ENCODE data around the gene SPTBN1. TPM values are rescaled to one million over a fixed set of nuclear protein-coding genes. Genes with fewer than 3 reads are reported as not detected.

Gene SPTBN1
- total RNA-seq, 2 experiments from 2014 or later: 171 to 184 TPM

DNA sequence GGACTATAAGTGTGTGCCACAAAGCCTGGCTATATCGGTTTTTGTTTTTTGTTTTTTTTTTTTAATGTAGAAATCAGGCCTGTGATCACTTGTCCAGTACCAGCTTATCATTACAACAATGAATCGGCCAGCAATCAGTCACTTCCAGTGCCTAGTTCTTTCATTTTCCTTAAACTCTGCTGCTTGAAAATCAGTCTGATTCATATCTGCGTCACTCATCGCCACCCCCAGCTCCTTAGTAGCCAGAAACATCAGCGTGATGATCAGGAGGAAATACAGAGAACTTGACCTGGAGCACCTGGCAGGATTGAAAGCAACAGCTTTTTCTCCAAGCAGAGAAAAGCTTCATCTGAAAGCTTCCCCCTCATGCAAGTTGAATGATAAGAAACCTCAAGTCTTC, 75.4 kb downstream of the SPTBN1 start:
- ChIA-PET POLR2A (no interaction called here), CTCF (interaction anchor here (0.8 to 1.7 kb wide), 2 partner anchors 10 to 29 kb away, joined by 4 to 5 read pairs; no protein-coding TSS in a partner anchor)
- Mint-ChIP-seq H3K4me3 (no peak overlapping the region), H3K27ac (no peak overlapping the region), H3K36me3 (ENCODE audit: low read depth) (no peaks in the 10 kb centered on the region), H3K9me3 (no peaks in the 10 kb centered on the region), H3K27me3 (peaks cover 4% of the 10 kb centered on the region), H3K4me1 (peaks cover 9% of the 10 kb centered on the region)
- DNase-seq: no peak

DNA sequence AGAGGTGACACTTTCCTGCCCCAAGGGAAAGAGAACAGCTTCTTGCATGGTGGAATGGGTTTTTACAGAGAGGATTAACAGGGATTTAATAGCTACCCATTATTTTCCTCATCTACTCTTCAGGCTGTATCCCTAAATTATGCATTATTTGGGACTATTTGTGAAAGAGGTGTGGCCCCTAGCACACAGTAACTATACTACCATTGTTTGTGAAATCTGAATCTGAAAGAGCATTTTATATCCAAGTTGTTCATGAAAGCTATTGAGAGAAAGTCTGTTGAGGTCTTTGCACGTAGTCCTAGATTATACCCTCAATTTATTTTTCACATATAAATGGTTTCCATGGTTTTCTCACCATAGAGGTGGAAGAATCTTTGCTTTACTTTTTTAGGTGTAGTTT, 78.1 kb downstream of the SPTBN1 start:
- no peak overlapping the region for H3K4me3 Mint-ChIP-seq
- POLR2A ChIA-PET: interaction anchor here (0.5 kb wide), 1 partner anchor 28 kb away, joined by 4 read pairs; no protein-coding TSS in a partner anchor
- no peaks in the 10 kb centered on the region for H3K36me3 Mint-ChIP-seq (ENCODE audit: low read depth)
- H3K27me3 Mint-ChIP-seq: peaks cover 9% of the 10 kb centered on the region
- peaks cover 7% of the 10 kb centered on the region for H3K4me1 Mint-ChIP-seq
- no peak overlapping the region for H3K27ac Mint-ChIP-seq
- DNase-seq: no peak
- CTCF ChIA-PET: interaction anchor here (0.8 to 1.3 kb wide), 2 partner anchors 11 to 832 kb away, joined by 3 to 4 read pairs; no protein-coding TSS in a partner anchor
- H3K9me3 Mint-ChIP-seq: peaks cover 2% of the 10 kb centered on the region

DNA sequence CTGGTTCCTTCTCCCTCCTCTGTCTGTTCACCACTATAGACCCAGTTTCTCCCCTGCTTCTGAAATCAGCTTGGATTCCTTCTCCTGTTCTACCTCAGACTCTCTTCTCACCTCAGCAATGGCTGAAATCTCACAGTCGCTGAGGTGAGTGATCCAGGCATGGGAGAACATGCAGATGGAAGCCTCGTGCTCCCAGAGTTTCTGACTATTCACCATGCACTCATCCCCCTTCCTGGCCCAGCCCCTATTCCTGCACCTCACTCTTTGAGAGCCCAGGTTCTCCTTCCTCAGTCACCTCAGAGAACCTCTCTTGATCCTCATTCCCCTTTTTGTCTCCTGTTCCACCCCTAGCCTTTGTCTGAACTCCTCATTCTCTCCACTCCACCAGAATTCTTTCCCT, 78.5 kb downstream of the SPTBN1 start:
- peaks cover 9% of the 10 kb centered on the region for H3K27me3 Mint-ChIP-seq
- H3K4me3 Mint-ChIP-seq: no peak overlapping the region
- peaks cover 2% of the 10 kb centered on the region for H3K9me3 Mint-ChIP-seq
- ChIA-PET CTCF (interaction anchor here (0.8 to 1.3 kb wide), 2 partner anchors 12 to 833 kb away, joined by 3 to 4 read pairs; no protein-coding TSS in a partner anchor), POLR2A (no interaction called here)
- no peak overlapping the region for H3K27ac Mint-ChIP-seq
- no peaks in the 10 kb centered on the region for H3K36me3 Mint-ChIP-seq (ENCODE audit: low read depth)
- DNase-seq: no peak
- peaks cover 4% of the 10 kb centered on the region for H3K4me1 Mint-ChIP-seq

DNA sequence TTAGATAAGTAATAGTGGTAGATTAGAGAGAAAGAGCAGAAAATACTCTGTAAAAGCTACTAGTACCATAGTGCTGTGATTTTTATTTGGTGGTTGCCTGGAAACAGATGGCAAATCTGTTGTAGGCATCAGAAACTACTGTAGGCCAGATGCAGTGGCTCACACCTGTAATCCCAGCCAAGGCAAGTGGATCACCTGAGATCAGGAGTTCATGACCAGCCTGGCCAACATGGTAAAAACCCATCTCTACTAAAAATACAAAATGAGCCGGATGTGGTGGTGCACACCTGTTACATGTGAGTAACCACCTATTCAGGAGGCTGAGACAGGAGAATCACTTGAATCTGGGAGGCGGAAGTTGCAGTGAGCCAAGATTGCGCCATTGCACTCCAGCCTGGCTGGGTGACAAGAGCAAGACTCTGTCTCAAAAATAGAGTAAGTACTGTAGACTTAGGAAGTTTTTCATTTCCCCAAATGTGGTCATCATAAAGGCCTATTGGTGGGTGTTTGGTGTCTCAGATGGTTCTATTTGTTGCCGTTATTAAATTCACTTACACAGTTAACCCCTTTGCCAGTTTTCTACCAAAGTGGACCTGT, 79.6 kb downstream of the SPTBN1 start:
- Mint-ChIP-seq H3K4me3 (no peak overlapping the region), H3K36me3 (ENCODE audit: low read depth) (no peaks in the 10 kb centered on the region), H3K27ac (no peak overlapping the region), H3K4me1 (no peaks in the 10 kb centered on the region), H3K9me3 (peaks cover 2% of the 10 kb centered on the region), H3K27me3 (peaks cover 9% of the 10 kb centered on the region)
- DNase-seq: no peak
- ChIA-PET CTCF (no interaction called here), POLR2A (no interaction called here)

DNA sequence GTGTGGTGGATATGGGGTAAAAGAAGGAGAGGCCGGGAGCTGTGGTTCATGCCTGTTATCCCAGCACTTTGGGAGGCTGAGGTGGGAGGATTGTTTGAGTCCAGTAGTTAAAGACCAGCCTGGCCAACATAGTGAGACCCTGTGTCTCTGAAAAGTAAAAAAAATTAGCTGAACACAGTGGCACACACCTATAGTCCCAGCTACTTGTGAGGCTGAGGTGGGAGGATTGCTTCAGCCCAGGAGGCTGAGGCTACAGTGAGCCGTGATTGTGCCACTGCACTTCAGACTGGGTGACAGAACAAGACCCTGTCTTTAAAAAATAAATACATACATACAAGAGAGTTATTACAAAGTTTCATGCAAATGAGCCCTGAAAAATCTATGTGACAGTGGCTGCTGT, 80.6 kb downstream of the SPTBN1 start:
- peaks cover 9% of the 10 kb centered on the region for H3K27me3 Mint-ChIP-seq
- H3K9me3 Mint-ChIP-seq: peaks cover 2% of the 10 kb centered on the region
- CTCF ChIA-PET: interaction anchor here (1.1 to 1.6 kb wide), 3 partner anchors 13 to 17 kb away, joined by 3 to 4 read pairs (median 3); no protein-coding TSS in a partner anchor
- no peak overlapping the region for H3K4me3 Mint-ChIP-seq
- DNase-seq: no peak
- H3K4me1 Mint-ChIP-seq: no peaks in the 10 kb centered on the region
- POLR2A ChIA-PET: no interaction called here
- H3K27ac Mint-ChIP-seq: no peak overlapping the region
- no peaks in the 10 kb centered on the region for H3K36me3 Mint-ChIP-seq (ENCODE audit: low read depth)

DNA sequence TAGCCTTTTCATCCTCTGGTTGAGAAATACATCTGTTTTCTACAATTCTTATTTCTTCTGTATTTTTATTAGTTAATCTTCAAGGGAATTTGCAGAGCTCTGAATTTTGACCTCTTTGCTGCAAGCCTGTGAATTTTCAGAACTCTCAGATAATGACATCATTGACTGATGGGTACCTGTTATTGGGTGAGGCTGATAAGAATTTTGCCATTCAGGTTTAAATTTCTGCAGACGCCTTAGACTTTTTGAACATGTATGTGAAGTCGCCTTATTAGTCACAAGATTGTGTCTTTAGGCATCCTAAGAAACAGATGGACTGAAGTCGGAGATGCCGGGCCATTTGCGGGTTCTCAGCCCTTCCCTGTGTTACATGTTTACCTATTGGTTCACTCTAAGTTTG, 82.4 kb downstream of the SPTBN1 start:
- no peak for DNase-seq
- Mint-ChIP-seq H3K27me3 (peaks cover 9% of the 10 kb centered on the region), H3K27ac (no peak overlapping the region), H3K4me1 (no peaks in the 10 kb centered on the region), H3K9me3 (peaks cover 2% of the 10 kb centered on the region), H3K36me3 (ENCODE audit: low read depth) (no peaks in the 10 kb centered on the region), H3K4me3 (no peak overlapping the region)
- ChIA-PET CTCF (interaction anchor here (2.0 kb wide), 1 partner anchor 128 kb away, joined by 5 read pairs; no protein-coding TSS in a partner anchor), POLR2A (no interaction called here)

DNA sequence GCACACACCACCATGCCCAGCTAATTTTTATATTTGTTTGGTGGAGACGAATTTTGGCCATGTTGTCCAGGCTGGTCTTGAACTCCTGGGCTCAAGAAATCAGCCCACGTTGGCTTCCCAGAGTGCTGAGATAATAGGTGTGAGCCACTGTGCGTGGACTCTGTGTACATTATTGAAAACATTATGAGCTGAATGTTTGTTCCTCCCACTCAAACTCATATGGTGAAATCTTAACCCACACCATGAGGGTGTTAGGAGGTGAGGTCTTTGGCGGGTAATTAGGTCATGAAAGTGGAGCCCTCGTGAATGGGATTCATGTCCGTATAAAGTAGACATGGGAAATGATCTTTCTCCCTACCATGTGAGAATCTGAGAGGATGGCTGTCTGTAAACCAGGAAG, 83.6 kb downstream of the SPTBN1 start:
- ChIA-PET CTCF (interaction anchor here (2.0 kb wide), 1 partner anchor 126 kb away, joined by 5 read pairs; no protein-coding TSS in a partner anchor), POLR2A (no interaction called here)
- Mint-ChIP-seq H3K9me3 (peaks cover 2% of the 10 kb centered on the region), H3K4me1 (no peaks in the 10 kb centered on the region), H3K27ac (no peak overlapping the region), H3K36me3 (ENCODE audit: low read depth) (no peaks in the 10 kb centered on the region), H3K4me3 (no peak overlapping the region), H3K27me3 (peaks cover 9% of the 10 kb centered on the region)
- DNase-seq: no peak

DNA sequence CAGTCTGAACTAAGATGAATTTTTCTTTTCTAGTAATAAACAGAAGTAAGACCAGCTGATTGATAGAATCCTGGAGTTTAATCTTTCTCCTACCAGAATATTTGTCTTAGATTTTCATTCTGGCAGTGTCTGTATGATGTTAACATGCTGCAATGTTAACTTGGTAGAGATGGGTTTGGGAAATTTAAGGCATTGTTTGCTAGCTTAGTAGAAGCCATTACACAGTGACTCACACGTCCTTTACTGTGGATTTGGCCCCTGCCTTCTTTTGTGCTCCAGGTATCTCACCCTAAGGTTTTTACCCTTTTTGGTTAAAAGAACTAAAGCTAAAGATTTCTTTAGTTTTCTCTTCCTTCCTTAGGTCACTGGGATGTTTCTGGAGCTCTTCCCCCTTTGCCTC, 84.1 kb downstream of the SPTBN1 start:
- Mint-ChIP-seq H3K27me3 (peaks cover 8% of the 10 kb centered on the region), H3K36me3 (ENCODE audit: low read depth) (no peaks in the 10 kb centered on the region), H3K4me3 (no peak overlapping the region), H3K27ac (no peak overlapping the region), H3K4me1 (no peaks in the 10 kb centered on the region), H3K9me3 (peaks cover 5% of the 10 kb centered on the region)
- POLR2A ChIA-PET: no interaction called here
- CTCF ChIA-PET: interaction anchor here (2.0 kb wide), 1 partner anchor 126 kb away, joined by 5 read pairs; no protein-coding TSS in a partner anchor
- no peak for DNase-seq

DNA sequence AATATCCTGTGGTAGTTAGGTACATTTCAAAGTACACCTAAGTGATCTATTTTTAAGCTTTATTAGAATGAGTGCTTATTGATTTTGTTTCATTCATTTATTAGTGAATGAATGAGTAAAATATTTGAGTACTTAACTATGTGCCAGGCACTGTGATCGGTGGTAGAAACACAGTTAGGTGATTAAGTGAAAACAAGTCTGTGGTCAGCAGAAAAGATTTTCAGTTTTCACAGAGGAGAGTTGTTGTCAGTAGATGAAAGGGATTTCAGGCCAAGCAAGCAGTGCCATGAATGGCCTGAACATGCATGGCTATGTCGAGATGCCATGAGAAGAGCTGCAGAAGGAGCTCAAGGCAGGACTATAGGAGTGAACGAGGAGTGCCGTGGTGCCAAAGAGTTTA, 85.9 kb downstream of the SPTBN1 start:
- CTCF ChIA-PET: interaction anchor here (0.8 to 1.6 kb wide), 3 partner anchors 12 to 20 kb away, joined by 3 to 5 read pairs (median 4); no protein-coding TSS in a partner anchor
- peaks cover 10% of the 10 kb centered on the region for H3K9me3 Mint-ChIP-seq

DNA sequence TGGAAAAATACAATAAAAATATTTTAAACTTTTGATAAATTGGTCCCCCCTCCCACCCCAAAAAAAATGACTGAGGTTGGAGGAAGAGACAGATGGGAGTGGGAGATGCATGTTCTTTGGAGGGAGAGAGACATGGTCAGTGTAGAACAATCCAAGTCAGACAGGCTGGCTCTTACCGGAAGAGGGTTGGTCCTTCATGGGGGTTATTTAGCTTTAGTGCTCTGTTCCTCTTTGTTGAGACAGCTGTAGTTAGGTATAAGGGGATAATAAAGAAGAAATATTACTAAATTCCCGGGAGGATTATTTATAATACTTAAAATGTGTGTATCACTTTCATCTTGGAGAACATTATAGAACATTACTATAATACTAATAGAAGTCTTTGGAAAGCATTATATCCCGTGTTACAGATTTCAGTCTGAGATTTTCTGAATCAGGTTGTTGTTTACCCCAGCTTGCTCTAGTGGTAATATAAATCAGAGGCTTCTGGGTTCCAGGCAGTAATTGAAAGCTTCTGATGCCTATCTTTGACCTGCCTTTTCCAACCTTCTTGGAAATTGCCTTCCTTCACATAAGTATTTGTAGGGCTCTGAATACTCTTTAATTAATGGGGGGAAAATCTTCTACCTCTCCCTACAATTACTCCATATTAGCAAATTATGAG, 87.7 kb downstream of the SPTBN1 start:
- ChIA-PET POLR2A (no interaction called here), CTCF (interaction anchor here (0.6 to 1.1 kb wide), 2 partner anchors 131 to 161 kb away, joined by 3 read pairs; no protein-coding TSS in a partner anchor)
- peaks cover 8% of the 10 kb centered on the region for H3K9me3 Mint-ChIP-seq
- no peaks in the 10 kb centered on the region for H3K36me3 Mint-ChIP-seq (ENCODE audit: low read depth)
- H3K27me3 Mint-ChIP-seq: peaks cover 2% of the 10 kb centered on the region
- H3K4me1 Mint-ChIP-seq: peaks cover 12% of the 10 kb centered on the region
- DNase-seq: no peak
- H3K27ac Mint-ChIP-seq: no peak overlapping the region
- no peak overlapping the region for H3K4me3 Mint-ChIP-seq

More for the DNA sequence above, 85.9 kb downstream of the SPTBN1 start:
- no peaks in the 10 kb centered on the region for H3K36me3 Mint-ChIP-seq (ENCODE audit: low read depth)
- peaks cover 11% of the 10 kb centered on the region for H3K4me1 Mint-ChIP-seq
- H3K27ac Mint-ChIP-seq: no peak overlapping the region
- POLR2A ChIA-PET: no interaction called here
- no peak for DNase-seq
- H3K27me3 Mint-ChIP-seq: peaks cover 5% of the 10 kb centered on the region
- no peak overlapping the region for H3K4me3 Mint-ChIP-seq

DNA sequence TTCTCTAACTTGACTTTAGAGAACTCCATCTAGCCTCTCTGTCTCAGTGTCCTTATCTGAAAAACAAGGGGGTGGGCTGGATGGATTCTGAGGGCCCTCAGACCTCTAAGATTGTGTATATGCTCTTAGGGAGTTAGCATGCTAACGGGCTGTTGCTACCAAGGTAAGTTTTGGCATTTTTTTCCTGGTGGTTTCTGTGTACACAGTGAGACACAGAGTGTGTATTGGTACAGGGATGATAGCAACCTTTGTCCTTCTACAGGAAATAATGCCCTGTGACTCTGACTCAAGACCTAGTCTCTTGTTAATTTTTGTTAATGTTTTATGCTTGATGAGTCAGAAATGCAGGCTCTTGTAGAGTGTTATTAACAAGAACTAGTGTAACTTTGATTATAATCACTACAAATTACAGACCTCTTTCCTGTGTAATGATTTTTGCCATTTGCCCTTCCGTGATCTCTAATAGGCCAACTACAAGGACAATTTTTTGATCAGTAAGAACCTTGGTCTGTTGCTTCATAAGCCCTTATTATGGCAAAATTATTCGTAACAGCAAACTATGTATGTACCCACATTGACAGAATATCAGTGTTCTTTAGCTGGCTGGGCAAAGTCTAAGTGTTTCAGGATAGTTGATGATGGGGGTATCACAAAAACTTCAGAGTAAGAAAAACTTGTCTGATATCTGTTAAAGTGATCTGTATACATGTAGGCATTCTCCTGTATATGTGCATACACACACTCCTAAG, 89.7 kb downstream of the SPTBN1 start:
- Mint-ChIP-seq H3K4me1 (peaks cover 12% of the 10 kb centered on the region), H3K36me3 (ENCODE audit: low read depth) (no peaks in the 10 kb centered on the region), H3K4me3 (no peak overlapping the region), H3K27ac (no peak overlapping the region), H3K27me3 (no peaks in the 10 kb centered on the region), H3K9me3 (peaks cover 8% of the 10 kb centered on the region)
- CTCF ChIA-PET: no interaction called here
- DNase-seq: no peak
- POLR2A ChIA-PET: no interaction called here

DNA sequence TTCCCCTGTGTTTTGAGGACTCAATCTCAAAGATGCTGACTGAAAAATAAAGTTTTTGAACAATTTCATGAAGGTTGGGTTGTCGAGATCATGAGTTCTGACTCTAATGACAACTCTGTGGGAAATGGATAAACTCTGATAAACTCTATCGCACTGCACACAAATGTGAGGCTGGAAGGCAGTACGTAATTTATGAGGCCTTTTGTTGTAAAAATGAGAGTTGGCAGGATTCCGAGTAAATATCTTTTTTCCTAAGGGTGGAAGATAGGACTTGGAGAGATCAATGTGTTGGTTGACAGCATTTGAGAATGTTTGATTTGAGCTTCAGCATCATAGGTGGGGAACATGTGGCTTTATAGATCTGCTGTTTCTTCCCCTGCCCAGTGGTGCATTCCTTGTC, 90.4 kb downstream of the SPTBN1 start:
- CTCF ChIA-PET: interaction anchor here (2.9 kb wide), 1 partner anchor 12 kb away, joined by 18 read pairs; no protein-coding TSS in a partner anchor
- no peak for DNase-seq
- POLR2A ChIA-PET: no interaction called here
- Mint-ChIP-seq H3K27ac (no peak overlapping the region), H3K4me3 (no peak overlapping the region), H3K4me1 (peaks cover 12% of the 10 kb centered on the region), H3K27me3 (no peaks in the 10 kb centered on the region), H3K36me3 (ENCODE audit: low read depth) (no peaks in the 10 kb centered on the region), H3K9me3 (peaks cover 8% of the 10 kb centered on the region)
